ENCODE results near the gene HMCN1.
"Not testable (repeated sequence)": the region's sequence is repeated elsewhere in the genome, so short reads cannot be mapped to it uniquely, and the experiment has no call there.

The HMCN1 gene

GRCh38 chr1:186188736-186189135 lies 454.5 kb downstream of the HMCN1 start:
- no peak for DNase-seq (ENCODE audit: low read depth in 2 of 3, low spot score in 2 of 3)

GRCh38 chr1:186189156-186189555 lies 455.0 kb downstream of the HMCN1 start:
- DNase-seq (ENCODE audit: low read depth in 2 of 3, low spot score in 2 of 3) = no peak

- DNase-seq (ENCODE audit: low read depth in 2 of 3, low spot score in 2 of 3) = no peak
Measured at GRCh38 chr1:186191511-186191910, 457.3 kb downstream of the HMCN1 start.

- no peak for DNase-seq (ENCODE audit: low read depth in 2 of 3, low spot score in 2 of 3)
Measured at GRCh38 chr1:186193224-186193623, 459.0 kb downstream of the HMCN1 start.

- no peak for DNase-seq (ENCODE audit: low read depth in 2 of 3, low spot score in 2 of 3)
Measured at GRCh38 chr1:186194107-186194756, 460.0 kb downstream of the HMCN1 start.

- no peak for DNase-seq (ENCODE audit: low read depth in 2 of 3, low spot score in 2 of 3)
Measured at GRCh38 chr1:186195377-186195931, 461.3 kb downstream of the HMCN1 start.

GRCh38 chr1:186202271-186202764 lies 468.1 kb downstream of the HMCN1 start:
- DNase-seq (ENCODE audit: low read depth in 2 of 3, low spot score in 2 of 3) = no peak

- DNase-seq (ENCODE audit: low read depth in 2 of 3, low spot score in 2 of 3) = no peak
Measured at GRCh38 chr1:186202776-186203175, 468.6 kb downstream of the HMCN1 start.

GRCh38 chr1:186206048-186206570 lies 471.9 kb downstream of the HMCN1 start:
- no peak for DNase-seq (ENCODE audit: low read depth in 2 of 3, low spot score in 2 of 3)

GRCh38 chr1:186207391-186208085 lies 473.3 kb downstream of the HMCN1 start:
- no peak for DNase-seq (ENCODE audit: low read depth in 2 of 3, low spot score in 2 of 3)

GRCh38 chr1:186208405-186209129 lies 474.4 kb downstream of the HMCN1 start:
- no peak for DNase-seq (ENCODE audit: low read depth in 2 of 3, low spot score in 2 of 3)

GRCh38 chr1:186210258-186210657 lies 476.1 kb downstream of the HMCN1 start:
- DNase-seq (ENCODE audit: low read depth in 2 of 3, low spot score in 2 of 3) = no peak

GRCh38 chr1:186211583-186211982 lies 477.4 kb downstream of the HMCN1 start:
- not testable (repeated sequence) for DNase-seq (ENCODE audit: low read depth in 2 of 3, low spot score in 2 of 3)

GRCh38 chr1:186212568-186213224 lies 478.5 kb downstream of the HMCN1 start:
- DNase-seq (ENCODE audit: low read depth in 2 of 3, low spot score in 2 of 3) = no peak

GRCh38 chr1:186213225-186213607 lies 479.0 kb downstream of the HMCN1 start:
- no peak for DNase-seq (ENCODE audit: low read depth in 2 of 3, low spot score in 2 of 3)

GRCh38 chr1:186214791-186215190 lies 480.6 kb downstream of the HMCN1 start:
- DNase-seq (ENCODE audit: low read depth in 2 of 3, low spot score in 2 of 3) = no peak

GRCh38 chr1:186215636-186216035 lies 481.4 kb downstream of the HMCN1 start:
- no peak for DNase-seq (ENCODE audit: low read depth in 2 of 3, low spot score in 2 of 3)

- no peak for DNase-seq (ENCODE audit: low read depth in 2 of 3, low spot score in 2 of 3)
Measured at GRCh38 chr1:186218654-186219352, 484.6 kb downstream of the HMCN1 start.

- no peak for DNase-seq (ENCODE audit: low read depth in 2 of 3, low spot score in 2 of 3)
Measured at GRCh38 chr1:186220067-186220466, 485.9 kb downstream of the HMCN1 start.

GRCh38 chr1:186220911-186221310 lies 486.7 kb downstream of the HMCN1 start:
- DNase-seq (ENCODE audit: low read depth in 2 of 3, low spot score in 2 of 3) = no peak
